Measurements from ENCODE around the gene ZNF823.

Gene ZNF823

DNA sequence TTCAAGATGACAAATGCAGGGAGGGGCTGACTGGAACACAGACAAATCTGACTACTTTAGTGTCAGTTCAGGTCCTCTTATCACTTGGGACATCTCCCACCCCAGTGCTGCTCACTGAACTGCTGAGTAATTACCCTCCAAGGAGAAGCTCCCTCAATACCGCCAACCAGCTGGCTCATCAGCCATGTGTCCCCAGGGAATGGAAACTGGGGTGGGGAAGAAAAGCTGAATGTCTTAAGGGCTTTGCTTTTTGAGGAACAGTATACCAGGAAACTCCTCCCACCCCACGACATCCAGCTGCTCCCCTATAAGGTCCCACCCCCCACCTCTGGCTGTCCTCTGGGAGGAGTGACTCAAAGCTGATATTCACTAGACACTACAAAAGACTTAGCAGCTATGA is 2.0 kb downstream of the ZNF823 start:
- DNase-seq: peak; percentile 60 to 69

DNA sequence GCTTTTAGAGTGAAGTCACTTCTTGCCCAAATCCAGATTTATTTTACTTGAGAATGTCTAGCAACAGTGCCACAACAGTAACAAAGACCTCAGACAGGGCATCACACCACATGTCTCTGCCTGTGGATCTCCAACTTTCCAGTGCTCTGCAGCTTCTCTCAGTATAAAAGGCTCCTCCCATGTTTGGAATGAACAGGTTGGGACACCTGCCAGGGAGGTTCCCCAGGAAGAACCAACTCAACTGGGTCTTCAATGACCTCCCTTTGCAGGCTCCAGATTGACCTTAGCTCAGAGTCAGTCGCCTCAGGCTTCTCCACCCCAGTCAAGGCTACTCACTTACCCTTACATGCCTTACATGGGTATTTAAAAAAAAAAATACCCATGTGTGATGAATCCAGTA is 3.4 kb downstream of the ZNF823 start:
- no peak for DNase-seq

DNA sequence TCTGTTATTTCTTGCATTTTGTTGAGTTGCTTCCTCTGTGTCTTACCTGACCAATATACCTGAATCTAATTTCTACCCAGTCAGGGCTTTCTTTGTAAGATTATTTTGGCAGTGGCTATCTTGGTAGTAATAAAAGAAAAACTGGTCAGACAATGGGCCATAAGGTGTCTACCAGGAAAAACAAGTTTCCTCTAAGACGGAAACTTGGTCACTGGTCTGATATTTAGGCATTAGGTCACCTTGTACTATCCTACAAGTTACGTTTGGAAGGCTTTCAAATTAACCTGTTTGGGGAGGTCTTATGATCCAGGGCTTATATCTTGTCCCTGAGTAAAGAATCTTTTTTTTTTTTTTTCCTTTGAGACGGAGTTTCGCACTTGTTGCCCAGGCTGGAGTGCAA is 9.2 kb downstream of the ZNF823 start:
- DNase-seq: no peak

DNA sequence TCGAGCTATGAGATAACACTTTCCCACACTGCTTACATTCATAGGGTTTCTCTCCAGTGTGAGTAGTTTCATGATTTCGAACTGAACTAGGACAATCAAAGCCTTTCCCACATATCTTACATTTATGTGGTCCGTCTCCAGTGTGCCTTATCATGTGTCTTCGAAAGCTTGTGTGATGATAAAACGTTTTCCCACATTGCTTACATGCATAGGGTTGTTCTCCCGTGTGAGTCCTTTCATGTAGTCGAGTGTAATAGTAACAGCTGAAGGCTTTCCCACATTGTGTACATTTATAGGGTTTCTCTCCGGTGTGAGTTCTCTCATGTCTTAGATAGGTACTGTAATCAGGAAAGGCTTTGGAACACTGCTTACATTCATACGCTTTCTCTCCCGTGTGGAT is 16.3 kb downstream of the ZNF823 start:
- no peak for DNase-seq

DNA sequence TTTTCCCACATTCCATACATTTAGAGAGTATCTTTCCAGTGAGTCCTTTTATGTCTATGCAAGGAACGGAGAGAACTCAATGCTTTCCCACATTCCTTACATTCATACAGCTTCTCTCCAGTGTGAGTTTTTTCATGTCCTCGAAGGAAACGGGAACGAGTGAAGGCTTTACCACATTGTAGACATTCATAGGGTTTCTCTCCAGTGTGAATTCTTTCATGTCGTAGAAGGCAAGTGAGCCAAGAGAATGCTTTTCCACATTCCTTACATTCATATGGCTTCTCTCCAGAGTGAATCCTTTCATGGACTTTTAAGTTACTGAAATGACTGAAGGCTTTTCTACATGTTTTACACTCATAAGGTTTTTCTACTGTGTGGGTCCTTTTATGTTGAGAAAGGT is 17.1 kb downstream of the ZNF823 start:
- DNase-seq: no peak

DNA sequence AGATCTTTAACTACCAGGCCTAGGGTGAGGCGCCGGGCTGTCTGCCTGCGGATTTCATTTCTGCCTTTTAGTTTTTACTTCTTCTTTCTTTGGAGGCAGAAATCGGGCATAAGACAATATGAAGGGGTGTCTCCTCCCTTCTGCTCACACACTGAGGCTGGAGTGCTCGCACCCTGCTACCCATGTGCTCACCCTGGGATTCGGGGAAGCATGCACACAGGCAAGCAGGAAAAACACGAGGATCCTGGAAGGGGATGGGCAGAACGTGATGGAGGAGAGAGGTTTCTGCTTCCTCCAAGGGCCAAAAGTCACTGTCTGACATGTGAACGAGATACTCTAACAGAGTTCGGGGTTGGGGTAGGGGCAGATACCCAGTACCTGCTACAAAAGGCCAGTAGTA is 28.4 kb downstream of the ZNF823 start:
- DNase-seq: no peak

DNA sequence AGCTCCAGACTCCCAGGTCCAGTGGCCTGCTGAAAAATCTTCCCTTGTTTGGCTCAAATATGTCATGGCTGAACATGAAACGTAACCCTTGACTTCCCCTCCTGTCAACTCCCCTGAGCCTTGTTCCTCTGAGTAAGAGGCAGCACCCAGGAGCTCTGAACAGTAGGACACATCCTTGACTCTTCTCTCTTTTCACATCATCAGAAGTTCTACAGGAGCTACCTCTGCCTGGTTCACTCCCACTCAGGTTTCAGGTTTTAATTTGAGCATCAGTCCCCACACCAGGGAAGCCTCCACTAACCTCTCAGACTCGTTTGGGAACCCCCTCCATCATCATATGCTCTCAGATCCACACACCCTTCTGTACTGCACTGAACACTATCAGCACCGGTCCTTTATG is 30.3 kb downstream of the ZNF823 start:
- no peak for DNase-seq

DNA sequence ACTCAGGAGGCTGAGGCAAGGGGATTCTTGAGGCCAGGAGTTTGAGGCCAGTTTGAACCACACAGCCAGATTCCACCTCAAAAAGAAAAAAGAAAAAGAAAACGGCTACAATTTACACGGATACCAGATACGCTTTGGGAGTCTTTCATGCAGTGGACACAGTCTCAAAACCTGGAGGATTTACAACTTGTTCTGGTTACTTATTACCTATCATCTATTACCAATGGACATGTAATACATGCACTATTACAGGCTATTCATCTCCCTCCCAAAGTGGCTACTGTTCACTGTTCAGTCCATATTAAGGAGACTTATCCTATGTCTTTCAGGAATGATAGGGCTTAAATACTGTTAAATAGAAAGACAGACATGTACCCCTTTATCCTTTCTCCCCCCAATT is 33.3 kb downstream of the ZNF823 start:
- no peak for DNase-seq

DNA sequence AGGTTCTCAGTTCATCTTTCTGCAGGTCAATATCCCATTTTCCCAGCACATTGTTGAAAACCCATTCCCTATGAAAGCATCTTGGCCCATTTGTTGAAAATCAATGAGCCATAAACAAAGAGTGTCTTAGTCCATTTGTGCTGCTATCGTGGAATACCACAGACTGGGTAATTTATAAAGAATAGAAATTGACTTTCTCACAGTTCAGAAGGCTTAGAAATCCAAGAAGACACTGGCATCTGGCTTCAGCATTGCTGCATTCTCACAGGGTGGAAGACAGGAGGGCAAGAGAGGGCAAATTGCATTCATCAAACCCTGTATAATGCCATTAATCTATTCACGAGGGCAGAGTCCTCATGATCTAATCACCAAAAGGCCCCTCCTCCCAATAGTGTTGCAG is 34.1 kb downstream of the ZNF823 start:
- no peak for DNase-seq

DNA sequence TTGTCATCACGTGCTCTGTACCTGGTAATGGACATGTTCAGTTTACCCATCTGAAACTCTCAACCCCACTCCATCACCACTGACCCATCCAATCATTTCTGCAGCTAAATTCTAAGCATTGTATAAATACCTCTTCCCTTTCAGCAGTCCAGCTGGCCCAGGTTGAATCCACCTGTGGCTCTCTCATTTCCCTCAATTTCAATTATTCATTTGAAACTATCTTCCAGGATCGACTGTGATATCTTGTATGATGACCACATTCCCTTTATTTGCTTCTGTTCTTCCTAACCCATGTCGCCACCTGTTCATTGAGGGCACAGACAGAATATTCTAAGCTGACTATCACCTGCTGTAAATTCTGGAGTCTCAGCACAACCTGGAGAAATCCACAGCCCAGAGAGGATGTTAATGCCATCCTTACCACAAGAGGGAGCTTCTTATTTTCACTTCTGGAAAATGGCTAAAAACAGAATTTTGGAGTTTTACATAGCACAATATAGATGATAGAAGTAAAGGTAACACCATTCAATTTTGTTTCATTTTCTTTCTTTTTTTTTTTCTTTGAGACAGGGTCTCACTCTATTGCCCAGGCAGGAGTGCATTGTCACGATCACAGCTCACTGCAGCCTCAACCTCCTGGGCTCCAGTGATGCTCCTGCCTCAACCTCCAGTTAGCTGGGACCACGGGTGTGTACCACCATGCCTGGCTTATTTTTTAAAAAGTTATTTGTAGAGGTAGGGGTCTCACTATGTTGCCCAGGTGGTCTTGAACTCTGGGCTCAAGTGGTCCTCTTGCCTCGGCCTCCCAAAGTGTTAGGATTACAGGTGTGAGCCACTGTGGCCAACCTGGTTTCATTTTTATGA is 38.6 kb downstream of the ZNF823 start:
- DNase-seq: peak; percentile 10 to 59

DNA sequence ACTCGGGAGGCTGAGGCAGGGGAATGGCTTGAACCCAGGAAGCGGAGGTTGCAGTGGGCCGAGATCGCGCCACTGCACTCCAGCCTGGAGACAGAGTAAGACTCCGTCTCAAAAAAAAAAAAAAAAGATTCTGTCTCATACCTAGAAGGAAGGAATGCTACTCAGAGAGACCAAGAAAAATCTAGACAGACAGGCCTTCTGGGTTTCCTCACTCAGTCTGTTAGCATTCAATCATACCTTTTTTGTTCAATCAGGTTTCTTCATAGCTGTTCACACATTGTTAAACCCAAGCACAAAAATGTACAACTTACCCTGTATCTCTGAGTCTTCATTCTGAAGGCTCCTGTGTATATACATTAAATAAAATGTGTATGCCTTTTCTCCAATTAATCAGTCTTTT is 40.5 kb downstream of the ZNF823 start:
- DNase-seq: no peak

DNA sequence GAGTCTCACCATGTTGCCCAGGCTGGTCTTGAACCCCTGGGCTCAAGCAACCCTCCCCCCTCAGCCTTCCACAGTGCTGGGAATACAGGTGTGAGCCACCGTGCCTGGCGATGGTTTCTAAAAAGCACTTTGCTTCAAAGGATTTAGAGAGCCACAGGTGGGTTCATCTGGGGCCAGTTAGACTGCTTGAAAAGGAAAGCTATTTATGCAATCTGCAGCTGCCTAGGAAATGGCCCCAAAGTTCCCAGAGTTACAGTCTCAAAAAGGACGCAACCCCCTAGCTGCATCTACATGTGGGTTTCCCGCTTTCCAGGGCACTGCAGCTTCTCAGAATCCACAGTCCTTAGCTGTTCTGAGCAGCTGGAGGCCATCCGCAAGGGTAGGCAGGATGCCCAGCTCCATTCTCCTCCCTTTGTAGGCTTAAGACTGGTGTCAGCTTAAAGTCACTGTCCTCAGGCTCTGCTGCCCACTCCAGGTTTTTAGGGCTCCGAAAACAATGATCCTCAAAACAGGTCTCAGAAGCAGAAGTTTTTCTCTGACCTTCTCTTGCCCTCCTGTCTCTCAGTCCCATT is 41.4 kb downstream of the ZNF823 start:
- DNase-seq: no peak

DNA sequence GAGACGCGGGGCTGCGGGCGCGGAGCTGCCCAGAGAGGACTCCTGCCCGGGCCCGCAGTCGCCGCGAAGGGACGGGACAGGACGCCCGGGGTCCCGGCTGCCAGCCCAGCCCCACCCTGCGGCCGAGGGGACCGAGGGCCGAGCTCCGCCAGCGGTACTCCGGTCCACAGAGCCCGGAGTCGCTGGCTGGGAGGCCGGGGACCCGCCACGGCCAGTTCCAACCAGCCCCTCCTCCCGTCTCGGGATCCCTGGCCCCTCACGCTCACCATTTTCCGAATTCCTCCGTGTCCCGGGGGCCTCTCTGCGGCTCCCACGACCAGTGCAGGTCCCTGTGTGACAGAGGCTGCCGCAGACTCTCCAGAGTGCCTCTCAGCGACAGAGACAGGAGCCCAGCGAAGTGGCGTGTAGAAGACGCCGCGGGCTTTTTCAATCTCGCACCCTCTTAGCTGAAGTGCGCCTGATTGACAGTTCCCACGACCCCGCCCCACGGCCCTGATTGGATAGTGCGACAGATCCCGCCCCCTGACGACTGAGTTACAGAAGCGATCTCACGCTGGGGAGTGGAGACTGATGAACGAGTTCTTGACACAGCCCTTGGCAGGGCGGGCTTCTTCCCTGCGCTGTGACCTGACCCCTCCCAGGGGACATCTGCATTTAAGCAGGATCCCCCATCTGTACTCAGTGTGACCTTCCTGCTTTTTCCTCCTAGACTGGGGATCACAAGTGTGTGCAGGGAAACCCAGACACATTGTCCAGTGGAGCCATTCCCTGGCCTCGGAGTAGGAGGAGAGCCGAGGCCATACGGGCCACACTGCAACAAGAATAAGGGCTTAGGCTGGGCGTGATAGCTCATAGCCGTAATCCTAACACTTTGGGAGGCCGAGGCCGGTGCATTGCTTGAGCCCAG is 44.0 kb downstream of the ZNF823 start:
- peak; percentile 83 to 96 for DNase-seq

DNA sequence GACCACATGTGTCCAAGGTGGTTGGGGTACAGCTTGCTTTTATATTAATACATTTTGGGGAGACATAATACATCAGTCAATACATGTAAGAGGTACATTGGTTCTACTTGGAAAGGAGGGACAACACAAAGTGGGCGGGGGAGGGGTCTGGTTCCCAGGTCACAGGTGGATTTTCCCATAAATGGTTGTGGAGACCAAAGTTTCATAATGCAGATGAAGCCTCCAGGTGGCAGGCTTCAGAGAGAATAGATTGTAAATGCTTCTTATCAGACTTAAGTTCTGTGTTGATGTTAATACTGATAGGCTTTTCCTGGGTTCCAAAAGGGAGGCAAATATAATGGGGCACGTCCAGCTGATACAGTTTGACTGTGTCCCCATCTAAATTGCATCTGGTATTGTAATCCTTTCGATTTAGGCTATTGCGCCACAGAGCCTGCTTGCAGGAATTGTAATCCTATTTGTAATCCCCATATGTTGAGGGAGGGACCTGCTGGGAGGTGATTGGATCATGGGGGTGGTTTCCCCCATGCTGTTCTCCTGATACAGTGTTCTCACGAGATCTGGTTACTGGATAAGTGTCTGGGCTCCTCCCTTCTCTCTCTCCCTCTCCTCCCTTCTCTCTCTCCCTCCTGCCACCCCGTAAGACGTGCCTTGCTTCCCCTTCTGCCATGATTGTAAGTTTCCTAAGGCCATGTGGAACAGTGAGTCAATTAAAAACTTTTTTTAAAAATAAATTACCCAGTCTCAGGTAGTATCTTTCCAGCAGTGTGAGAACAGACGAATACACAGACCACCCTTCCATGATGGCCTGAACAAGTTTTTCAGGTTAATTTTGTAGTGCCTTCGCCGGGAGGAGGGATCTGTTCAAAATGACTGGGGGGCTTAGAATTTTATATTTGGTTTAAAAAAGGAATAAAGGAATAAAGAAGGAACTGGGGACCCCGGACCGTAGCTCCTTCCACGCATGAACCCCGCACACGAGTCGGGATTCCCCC is 44.9 kb downstream of the ZNF823 start:
- DNase-seq: peak; percentile 9 to 13

DNA sequence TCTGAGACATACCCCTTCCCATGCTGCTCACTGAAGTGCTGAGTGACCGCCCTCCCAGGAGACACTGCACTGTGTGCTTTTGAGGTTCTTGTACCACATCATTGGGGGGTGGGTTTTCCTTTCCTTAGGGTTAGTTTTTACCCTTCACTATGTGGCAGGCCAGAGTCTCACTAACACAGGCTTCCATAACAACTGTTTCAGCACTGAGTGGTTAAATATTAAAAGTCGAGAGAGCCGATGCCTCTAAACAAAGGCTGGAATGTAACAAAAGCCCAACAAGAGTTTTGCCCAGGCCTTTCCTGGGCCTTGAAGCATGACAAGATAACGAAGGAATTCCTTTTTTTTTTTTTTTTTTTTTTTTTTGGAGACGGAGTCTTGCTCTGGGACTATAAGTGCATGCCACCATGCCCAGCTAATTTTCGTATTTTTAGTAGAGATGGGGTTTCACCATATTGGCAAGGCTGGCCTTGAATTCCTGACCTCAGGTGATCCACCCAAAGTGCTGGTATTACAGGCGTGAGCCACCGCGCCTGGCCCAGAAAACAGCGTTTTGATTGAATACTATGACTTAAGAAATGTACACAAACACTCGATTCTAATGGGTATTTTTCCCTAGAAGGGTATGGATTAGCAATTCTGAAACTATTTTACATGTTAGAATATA is 46.5 kb downstream of the ZNF823 start:
- DNase-seq: no peak

DNA sequence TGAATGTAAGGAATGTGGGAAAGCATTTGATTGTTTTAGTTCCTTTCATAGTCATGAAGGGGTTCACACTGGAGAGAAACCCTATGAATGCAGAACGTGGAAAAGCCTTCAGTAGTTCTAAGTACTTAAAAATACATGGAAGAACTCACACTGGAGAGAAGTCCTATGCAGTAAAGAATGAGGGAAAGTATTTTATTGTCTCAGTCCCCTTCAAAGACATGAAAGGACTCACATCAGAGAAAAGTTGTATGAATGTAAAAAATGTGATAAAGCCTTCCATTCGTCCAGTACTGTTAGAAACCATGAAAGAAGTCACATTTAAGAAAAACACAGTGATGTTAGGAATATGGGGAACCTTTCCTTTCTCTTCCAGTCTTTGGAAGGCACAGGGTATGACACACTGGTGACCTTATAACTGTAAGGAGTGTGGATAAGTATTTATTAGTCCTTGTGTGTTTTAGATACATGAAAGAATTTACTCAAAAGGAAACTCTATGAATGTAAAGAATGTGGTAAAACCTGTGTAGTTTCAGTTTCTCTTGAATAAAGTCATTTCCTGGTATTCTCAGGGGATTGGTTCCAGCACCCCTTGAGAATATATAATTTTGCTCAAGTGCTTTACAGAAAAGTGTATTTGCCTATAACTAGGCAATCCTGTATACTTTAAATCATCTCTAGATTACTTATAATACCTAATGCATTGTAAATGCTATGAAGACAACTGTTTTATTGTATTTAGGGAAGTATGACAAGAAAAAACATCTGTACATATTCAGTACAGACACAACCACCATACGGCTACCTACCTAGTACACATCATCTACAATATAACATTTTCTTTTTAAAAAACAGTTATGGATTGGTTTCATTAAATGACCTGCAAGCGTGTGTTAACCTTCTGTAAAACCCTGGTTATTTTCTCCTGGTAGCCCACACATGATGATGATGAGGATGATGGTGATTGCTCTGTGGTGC is 52.8 kb downstream of the ZNF823 start:
- DNase-seq: no peak

DNA sequence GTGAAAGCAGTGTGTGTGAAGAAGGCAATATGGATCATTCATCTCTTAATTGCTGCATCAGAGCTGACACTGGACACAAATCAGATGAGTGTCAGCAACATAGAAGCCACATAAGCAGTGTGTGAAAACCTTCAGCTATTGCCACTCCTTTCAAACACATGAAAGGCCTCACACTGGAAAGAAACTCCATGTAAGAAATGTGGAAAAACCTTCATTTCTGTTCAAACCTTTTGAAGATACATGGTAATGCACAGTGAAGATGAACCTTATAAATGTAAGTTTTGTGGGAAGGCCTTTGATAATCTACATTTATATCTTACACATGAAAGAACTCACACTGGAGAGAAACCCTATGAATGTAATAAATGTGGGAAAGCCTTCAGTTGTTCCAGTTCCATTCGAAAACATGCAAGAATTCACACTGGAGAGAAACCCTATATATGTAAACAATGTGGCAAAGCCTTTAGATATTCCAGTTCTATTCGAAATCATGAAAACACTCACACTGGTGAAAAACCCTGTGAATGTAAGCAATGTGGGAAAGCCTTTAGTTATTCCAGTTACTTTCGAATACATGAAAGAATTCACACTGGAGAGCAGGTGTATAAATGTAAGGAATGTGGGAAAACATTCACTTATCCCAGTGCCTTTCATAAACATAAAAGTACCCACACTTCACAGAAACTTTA is 53.6 kb downstream of the ZNF823 start:
- DNase-seq: no peak

DNA sequence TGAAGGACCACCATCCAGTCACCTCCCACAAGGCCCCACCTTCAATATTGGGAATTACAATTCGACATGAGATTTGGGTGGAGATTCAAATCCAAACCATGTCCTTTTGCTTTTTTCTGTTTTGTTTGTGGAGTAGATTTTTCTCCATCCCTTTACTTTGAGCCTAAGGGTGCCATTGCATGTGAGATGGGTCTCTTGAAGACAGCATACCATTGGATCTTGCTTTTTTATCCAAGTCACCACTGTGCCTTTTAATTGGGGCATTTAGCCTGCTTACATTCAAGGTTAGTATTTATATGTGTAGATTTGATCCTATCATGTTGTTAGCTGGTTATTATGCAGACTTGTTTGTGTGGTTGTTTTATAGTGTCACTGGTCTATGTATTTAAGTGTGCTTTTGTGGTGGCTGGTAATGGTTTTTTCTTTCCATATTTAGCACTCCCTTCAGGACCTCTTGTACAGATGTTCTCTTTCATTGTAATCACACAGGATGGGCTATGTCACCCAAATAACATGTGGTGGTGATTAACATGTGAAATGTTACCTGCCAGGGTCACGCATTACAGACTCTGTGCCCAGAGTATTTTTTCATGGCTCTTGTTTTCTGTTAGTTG is 58.0 kb downstream of the ZNF823 start:
- no peak for DNase-seq

DNA sequence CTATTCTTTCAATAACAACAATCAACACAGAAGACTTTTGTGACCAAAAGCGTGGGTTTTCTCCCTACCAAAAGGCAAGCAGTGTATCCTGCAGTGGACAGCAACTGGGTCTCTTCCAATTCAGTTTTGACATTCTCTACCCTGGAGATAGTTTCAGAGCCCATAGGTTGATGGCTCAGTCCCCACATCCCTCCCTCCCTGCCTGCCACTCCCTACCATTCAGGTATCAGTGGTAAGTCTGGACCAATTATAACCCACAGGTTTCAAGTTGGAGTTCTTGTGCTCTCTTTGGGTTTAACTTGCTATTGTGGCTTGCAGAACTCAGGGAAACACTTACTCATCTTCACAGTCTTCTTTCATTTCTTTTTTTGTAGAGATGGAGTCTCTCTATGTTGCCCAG is 60.2 kb downstream of the ZNF823 start:
- no peak for DNase-seq

Data from inflammatory macrophage treated with lipopolysaccharide for 1 hour (primary cell).